CD4-positive, alpha-beta T cell treated with Interleukin-12 subunit alpha and Interleukin-12 subunit beta, for 1 hour (primary cell): Measurements from ENCODE around the gene CCDC69.
"Not testable (repeated sequence)": the region's sequence is repeated elsewhere in the genome, so short reads cannot be mapped to it uniquely, and the experiment has no call there.

Experiments
- DNase-seq: peaks from one replicate; pipeline ENCODE4 v3.0.0-alpha.2; 2020

CCDC69 gene, protein sequence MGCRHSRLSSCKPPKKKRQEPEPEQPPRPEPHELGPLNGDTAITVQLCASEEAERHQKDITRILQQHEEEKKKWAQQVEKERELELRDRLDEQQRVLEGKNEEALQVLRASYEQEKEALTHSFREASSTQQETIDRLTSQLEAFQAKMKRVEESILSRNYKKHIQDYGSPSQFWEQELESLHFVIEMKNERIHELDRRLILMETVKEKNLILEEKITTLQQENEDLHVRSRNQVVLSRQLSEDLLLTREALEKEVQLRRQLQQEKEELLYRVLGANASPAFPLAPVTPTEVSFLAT

DNA sequence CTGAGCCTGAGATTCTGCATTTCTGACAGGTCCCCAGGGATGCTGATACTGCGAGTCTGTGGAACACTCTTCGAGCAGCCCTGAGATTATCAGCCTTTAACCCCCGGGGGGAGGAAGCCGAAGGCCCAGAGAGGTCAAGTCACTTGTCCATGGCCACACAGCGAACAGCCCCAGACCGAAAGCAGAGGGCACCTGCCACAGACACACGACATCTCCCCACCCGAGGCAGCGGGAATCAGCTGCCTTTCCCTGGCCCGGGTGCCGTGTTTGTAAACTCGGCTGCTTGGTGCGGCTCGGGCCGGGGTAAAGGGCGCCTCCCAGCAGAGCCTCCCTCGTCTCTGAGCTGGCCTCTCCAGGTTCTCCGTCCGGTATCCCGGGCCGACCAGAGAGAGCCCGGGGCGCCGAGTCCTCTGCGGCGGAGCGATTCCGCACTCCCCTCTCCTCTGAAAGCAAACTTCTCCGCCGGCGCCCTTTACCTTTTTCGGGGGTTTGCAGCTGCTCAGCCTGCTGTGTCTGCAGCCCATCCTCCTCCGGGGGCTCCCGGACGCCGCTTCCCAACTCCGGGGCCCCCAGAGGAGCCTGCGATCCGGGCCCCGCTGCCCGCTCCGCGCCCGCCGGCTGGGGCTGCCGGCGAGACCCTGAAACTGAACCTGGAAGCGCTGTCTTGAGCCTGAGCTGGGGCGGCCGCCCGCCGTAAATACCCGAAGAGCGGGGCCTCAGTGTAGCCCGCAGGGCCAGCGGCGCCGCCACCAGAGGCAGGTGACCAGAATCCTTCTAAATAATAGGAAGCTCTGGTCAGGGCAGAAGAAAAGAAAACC, at the start of gene CCDC69:
Gene CCDC69, minus strand, starts transcription at position 646 of the 818 bp plus-strand sequence. Its CDS starts 122 bp downstream, at position 524.
- peak; percentile 62 for DNase-seq

DNA sequence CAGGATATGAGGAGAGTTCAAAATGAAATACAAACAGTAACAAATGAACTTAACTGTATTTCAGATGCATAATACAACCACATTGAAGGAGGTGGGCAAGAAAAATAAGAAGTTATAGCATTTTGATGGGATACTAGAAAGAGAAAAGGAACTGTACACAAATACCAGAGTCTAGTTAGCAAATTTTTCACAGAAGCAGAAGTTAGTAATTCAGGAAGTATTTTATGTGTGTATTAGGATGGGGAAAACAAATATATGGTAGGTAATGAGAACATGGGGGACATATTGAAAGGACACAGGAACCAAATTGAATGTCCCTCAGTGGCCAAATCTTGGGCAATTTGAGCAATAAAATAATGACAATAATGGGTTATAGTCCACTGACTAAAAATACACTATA, 47.4 kb upstream of the CCDC69 start:
- DNase-seq: no peak

DNA sequence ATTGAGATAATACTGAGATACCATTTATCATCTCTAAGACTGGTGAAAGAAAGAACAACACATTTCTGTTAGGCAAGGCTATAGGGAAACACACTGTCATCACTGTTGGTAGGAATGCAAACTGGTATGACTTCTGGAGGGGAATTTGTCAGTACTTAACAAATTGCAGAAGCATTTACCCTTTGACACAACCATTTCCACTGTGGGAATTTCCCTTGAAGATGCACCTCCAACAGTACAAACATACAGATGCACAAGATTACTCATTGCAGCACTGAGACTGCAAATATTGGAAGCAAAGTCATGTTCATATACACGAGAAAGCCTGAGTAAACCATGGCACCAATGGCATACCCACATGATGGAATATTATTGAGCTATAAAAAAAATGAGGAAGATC, 46.7 kb upstream of the CCDC69 start:
- DNase-seq: no peak

DNA sequence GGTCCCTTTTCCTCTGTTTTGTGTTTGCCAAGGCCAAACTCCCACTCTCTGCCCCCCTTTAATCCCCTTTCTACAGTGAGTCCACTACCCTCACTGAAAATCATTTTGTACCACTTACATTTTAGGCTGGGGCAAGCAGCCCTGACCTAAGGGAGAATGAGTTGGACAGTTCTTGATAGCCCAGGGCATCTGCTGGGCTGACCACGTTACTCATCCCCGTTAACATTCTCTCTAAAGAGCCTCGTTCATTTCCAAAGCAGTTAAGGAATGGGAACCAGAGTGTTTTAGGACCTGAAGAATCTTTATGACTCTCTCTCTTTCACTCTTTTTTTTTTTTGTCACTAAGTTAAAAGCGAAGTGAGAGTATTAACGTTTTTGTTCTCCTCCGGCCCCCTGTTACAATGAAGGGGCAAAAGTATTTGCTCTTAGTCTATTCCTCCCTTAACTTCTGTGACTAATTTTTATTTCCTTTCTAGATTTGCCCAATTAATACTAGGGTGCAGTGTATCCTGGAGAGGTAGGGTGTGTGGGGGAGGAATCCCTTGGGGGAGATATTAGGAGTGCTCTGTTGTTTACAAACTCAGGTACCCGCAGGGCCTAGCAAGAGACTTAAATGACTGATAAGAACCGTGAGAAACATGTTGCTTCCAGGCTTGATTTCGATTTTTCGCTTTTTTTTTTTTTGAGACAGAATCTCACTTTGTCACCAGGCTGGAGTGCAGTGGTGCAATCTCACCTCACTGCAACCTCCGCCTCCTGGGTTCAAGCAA, 43.8 kb upstream of the CCDC69 start:
- DNase-seq: no peak

DNA sequence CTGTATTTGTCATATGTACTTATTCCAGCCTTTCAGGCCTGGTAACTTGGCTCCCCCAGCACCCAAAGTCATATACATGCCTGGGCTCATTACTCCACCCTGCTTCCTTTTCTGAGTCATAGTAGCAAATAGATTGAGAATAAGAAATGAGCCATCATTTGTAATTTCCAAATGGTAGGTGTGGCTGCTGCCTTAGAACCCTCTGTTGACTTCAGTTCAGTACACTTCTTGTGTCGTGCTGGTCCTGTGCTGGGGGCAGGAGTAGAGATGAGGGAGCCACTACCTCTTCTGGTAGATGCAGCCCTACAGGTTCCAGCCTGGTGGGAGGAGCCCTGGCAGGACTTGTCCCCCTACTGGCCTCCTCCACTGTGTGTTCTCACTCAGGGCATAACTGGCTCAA, 40.2 kb upstream of the CCDC69 start:
- DNase-seq: no peak

DNA sequence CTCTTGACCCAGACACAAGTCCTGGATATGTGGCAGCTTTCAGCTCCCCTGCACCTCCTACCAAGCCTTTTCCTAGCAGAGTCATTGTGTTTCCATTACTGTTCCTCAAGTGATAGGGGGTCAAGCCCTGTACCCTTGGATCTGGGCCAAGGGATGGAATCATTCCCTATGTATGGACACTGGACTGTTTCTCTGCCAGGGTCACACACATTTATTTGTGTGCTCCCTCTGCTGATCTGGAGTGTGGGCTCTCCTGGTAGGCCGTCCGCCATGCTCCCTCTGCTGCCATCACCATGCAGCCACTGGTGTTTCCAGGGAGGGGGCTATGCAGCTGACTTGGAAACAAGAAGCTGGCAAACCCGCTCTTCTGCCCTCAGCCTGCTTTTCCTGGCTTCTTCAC, 38.6 kb upstream of the CCDC69 start:
- no peak for DNase-seq

DNA sequence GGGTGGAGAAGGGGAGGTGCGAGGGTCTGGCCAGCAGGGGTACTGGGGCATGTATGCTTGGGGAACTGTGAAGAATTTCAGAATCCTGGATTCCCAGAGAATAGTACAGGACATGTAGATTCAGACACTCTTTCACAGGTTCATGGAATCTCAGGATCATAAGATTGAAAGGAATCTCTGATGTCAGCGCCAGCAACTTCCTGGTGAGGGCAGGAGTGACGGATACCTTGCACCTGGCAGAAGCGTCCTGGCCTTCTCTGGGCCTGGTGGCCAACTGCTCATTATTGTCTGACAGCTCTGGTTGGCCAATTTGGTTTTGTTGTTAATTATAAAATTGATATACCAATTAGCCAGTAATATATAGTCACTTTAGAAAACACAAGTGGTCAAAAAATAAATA, 36.0 kb upstream of the CCDC69 start:
- no peak for DNase-seq

DNA sequence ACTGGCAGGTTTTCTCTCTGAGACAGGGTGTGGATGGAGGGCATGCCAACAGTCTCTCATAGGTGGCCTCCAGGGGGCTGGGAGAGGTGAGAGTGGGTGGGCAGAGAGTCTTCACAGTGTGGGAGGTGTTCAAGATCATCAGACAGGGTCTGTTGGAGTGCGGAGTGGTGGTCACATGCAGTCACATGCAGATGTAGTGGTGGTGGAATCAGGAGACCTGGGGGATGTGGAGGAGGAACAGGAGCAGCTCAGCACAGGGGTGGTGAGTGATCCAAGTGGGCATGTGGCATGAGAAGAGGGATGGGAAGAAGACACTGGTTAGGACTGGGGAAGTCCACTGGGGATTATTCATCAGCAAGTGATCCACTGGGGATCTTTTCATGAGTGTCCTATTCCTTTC, 34.9 kb upstream of the CCDC69 start:
- no peak for DNase-seq

DNA sequence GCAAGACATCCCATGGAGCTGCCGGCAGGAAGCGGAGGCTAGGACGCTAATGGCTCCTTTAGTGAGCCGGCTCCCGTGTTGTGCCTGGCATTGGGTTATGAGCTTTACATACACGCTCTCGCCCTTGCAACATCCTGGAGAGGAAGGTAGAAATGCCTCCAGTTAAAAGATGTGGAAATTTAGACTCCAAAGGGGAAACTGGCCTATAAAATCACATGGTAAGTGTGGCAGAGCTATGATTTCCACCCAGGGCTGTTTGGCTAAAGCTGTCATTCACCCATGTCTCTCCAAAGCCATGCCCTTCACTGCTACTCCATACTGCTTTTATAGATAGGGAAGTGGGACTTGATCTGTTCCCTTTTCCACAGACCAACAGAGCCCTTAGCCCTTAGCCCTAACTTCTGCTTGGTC, 34.3 kb upstream of the CCDC69 start:
- DNase-seq: no peak

DNA sequence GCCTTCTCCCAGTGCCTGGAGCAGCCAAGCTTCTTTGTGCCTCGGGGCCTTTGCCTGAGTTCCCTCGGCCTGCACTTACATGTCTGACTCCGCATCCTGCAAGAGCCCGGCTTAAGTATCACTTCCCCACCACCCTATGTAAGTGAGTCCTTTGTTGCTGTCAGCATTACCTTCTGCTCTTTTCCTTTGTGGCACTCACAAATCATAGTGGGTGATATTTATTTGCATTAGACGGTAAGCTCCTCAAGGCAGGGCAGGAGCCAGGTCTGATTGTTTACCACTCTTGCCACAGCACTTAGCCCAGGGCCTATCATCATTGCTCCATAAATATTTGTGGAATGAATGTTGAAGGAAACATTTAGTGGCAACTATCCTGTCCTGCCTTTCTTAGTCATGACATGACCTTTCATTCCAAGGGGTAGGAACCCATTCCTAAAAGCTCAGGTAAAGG, 33.9 kb upstream of the CCDC69 start:
- DNase-seq: no peak

DNA sequence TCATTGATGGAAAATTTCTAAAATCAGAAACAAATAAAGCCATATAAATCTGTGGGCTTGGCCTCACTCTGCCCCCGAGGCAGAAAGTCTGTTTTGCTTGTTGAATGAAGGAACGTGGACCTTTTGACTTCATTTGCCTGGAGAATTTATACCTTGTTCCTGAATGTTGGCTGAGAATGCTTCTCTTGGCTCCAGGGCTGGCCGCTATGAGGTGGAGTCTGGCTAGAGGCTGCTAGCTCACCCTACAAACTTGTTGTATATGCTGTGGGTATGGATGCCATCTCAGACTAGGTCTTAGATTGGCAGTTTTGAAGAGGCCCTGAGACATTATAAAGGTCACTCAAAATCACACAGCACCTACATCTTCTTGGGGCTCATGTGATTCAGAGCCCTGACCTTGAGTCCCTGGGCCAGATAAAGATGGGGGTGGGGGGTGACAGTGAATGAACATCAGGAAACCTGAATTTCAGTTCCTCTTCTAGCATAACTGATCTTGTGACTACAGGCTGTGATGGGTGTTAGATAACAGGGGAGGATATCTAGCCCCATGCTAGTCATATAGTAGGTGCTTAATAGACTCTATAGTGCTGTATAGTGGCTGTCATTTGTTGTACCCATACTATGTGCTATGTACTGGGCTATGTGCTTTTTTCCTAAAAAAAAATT, 31.9 kb upstream of the CCDC69 start:
- DNase-seq: no peak

DNA sequence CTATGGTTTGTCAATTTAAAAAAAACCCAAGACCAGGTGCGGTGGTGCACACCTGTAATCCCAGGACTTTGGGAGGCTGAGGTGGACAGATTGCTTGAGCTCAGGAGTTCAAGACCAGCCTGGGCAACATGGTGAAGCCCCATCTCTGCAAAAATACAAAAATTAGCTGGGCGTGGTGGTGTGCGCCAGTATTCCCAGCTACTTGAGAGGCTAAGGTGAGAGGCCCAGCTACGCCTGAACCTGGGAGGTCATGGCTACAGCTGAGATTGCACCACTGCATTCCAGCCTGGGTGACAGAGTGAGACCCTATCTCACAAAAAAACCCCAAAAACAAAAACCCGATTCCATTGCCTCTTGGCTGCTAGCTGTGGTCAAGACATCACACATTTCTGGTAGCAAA, 31.1 kb upstream of the CCDC69 start:
- DNase-seq: not testable (repeated sequence)

DNA sequence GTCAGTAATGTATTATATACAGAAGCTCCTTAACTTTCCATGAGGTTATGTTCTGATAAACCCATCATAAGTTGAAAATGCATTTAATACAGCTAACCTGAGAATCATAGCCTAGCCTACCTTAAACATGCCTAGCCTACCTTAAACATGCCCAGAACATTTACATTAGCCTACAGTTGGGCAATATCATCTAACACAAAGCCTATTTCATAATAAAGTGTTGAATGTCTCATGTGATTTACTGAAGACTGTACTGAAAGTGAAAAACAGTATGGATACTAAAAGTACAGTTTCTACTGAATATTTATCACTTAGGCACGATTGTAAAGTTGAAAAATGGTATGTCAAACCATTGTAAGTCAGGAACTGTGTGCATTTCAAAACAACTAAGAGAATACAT, 30.7 kb upstream of the CCDC69 start:
- DNase-seq: no peak

DNA sequence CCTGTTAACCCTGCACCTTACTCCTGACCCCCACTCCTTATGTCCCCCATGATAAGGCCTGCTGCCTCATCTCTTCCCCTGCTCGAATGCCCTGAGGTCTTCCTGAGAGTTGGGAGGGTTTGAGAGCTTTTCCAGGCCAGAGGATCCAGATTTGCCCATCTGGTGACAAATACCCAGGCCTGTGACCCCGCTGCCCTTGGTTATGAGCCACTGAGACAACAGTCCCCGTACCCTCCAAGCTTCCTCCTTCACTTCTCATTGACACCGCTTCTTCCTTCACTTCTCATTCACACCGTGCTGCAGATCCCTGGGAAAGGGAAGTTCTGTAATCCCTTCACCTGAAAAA, 29.7 kb upstream of the CCDC69 start:
- no peak for DNase-seq

DNA sequence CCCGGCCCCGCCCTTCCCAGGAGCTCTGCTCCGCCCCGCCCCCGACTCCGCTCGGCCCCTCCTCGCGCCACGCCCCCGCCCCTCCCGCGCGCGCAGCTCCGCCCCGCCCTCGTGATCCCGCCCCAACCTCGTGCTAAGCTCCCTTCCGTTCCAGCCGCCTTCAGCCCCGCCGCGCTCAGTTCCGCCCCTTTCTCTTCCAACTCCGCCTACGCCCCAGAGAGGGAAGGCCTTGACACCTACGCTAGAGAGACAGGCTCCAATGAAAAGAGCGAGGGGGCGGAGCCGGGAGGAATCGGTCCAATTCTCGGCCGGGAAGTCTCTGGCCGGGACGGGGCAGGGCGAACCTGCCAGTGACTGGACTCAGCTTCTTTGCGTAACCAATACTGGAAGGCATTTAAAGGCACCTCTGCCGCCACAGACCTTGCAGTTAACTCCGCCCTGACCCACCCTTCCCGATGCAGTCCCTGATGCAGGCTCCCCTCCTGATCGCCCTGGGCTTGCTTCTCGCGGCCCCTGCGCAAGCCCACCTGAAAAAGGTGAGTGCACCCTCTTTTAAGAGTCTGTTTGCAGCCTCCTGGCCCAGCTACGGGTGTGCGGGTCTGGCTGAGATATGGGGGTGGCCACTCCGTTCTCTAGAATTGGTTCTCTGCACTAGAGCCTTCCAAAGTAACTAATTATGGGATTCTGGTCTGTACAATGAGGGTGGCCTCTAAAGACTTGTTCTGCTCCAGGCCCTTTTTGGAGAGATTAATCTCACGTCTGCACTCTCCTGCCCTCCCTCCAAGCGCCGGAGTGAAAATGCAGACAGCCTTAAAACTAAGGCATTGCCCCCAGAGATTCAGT, 29.1 kb upstream of the CCDC69 start, which contains the start of gene GM2A:
Gene GM2A, plus strand, starts transcription at position 424 of the 843 bp plus-strand sequence. Its CDS starts 32 bp downstream, at position 456.
- peak; percentile 99 for DNase-seq

DNA sequence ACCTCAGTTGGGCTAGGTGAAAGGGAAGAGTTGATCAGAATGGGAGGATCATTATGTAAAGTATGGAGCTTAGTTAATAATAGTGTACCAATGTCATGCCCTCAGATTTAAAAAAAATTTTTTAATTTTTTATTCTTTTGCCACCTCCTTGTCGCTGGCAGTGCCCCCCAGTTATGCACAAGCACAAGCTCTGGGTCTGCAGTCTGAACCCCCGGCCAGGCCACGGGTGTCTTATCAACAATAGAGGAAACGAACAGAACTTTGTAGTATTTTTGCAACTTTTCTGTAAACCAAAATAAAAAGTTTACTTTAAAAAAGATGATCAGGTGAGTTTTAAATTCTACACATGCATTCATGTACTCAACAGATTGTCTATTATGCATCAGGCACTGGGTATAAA, 27.7 kb upstream of the CCDC69 start:
- no peak for DNase-seq

DNA sequence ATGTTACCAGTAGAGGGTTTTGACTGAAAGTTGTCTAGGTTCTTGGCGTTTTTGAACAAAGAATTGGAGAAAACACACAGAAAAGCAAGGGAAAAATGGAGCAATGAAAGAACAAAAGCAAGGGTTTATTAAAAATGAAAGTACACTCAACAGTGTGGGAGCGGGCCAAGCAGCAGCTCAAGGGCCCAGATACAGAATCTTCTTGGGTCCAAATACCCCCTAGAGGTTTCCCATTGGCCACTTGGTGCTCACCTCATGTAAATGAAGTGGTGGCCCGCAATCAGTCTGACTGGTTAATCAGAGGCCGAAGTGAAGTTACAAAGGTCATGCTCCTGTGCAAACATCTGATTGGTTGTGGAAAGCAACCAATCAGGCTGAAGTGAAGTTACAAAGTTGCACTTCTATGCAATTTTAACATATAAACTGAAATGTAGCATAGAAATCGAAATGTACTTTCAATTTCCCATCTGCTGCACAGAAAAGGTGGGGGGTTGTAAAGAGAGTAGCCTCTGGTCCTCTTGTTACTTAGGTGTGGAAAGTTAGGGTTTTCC, 27.2 kb upstream of the CCDC69 start:
- DNase-seq: peak; percentile 61

DNA sequence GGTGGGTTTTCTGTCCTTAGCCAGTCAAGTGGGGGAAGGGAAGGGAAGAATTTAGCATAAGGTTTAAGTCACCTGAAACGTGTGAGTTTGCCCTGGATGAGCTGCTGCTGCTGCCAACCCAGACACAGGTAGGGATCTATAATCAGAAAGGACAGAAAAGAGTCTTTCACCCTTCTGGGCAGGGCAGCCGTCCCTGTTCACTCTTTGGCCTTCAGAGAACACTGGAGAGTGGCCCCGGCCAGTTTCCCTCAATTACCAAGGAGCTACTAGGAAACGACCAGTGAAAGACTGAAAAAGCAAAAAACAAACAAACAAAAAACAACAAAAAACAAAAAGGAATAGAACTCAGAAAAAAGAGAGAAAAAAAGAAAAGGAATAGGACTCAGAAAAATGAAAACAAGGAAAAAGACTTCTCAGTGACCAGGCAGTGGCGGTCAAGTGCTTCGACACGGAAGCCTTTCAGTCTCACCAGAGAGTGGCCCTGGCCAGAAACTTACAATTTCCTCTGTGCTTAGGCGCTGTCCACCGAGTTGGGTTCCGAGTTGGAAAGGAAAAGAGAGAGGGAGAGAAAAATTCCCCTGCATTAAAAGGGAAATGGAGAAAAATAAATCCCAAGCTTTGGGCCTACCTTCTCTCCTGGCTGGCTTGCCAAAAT, 26.6 kb upstream of the CCDC69 start:
- DNase-seq: no peak

DNA sequence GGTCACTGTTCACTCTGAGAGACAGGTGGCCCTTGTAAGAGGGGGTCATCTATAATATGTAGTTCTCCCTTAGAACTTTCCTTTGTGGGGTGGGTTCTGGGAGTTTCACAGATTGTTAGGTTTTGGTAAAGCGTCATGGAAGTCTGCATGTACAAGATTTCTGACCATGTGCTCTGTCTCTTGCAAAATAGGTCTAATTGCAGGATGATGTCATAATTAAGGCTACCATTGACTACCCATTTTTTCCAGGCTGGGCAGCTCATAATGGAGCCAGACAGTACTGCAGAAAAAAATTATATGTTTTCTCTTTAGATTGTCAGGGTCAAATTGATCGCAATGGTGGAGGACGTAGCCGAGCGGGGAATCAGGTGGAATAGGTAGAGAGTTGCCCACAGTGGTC, 25.4 kb upstream of the CCDC69 start:
- DNase-seq: no peak

DNA sequence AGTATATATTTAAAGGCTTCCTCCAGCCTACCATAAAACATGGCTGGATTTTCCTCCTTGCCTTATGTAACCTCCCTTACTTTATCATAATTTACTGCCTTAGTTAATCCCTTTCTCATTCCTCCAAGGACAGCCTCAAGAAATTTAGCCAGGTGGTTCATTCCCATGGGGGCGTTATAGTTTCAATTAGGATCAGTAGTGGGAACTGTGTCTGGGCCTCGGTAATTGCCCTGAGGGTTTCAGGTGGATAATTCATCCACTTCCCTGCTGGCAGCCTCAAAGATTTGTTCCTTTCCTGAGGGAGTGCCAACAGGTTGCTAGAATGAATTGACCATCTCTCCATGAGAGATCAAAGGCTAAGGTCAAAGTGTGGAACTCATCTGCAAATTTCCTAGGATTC, 24.8 kb upstream of the CCDC69 start:
- DNase-seq: no peak

DNA sequence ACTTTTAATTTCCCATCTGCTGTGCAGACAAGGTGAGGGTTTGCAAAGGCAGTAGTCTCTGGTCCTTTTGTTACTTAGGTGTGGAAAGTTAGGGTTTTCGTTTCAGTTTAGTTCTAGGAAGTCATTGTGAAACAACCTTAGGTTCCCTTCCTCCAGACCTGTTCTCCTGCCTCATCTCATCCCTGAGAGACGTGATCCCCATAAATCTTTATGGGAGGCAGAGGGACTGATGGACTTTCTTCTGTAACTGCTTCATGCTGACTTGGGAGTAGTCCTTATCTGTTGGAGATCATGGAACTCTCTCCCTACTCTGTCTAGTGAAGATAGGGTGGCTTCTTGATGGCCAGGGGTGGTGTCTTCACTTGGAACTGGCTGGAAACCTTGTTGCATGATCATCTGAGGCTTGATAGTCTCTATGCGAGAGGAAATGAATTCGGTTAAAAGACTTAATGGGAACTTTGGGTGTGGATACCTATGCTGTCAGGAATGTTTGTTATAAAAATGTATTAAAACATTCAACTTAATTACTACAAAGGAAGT, 21.9 kb upstream of the CCDC69 start:
- no peak for DNase-seq
